DOHH2 (cell line): ENCODE results near the gene SH2D1A.

ENCODE experiments used
- CTCF ChIP-seq: fragments of 200-600 bp; sonication (generic); IDR thresholded peaks from one replicate; pipeline ENCODE4 v1.5.1; 2014; ENCODE audit warnings: antibody characterized with exemption, mild to moderate bottlenecking, low read depth, low read length; ENCODE audit not compliant: poor library complexity, severe bottlenecking
- EZH2phosphoT487 ChIP-seq: fragments of 200-600 bp; sonication (generic); IDR thresholded peaks from 2 replicates; pipeline ENCODE4 v1.6.1; 2017; ENCODE audit warnings: borderline replicate concordance, mild to moderate bottlenecking, antibody characterized with exemption, low read length, moderate library complexity, mixed read lengths

- TF ChIP-seq CTCF = no peak
- TF ChIP-seq EZH2phosphoT487 = no peak
Observed at GRCh38 chrX:124373348-124373747, 27.0 kb downstream of the SH2D1A start.
